NCI-H524 treated with DMSO at 0.1 percent for 48 hours (cell line): Measurements from ENCODE around the gene FUS.
"Not testable (repeated sequence)": the region's sequence is repeated elsewhere in the genome, so short reads cannot be mapped to it uniquely, and the experiment has no call there.

ENCODE experiments used
- DNase-seq: peaks from one replicate; lab custom pipeline; 2025; lab: John Stamatoyannopoulos, UW

Gene FUS

DNA sequence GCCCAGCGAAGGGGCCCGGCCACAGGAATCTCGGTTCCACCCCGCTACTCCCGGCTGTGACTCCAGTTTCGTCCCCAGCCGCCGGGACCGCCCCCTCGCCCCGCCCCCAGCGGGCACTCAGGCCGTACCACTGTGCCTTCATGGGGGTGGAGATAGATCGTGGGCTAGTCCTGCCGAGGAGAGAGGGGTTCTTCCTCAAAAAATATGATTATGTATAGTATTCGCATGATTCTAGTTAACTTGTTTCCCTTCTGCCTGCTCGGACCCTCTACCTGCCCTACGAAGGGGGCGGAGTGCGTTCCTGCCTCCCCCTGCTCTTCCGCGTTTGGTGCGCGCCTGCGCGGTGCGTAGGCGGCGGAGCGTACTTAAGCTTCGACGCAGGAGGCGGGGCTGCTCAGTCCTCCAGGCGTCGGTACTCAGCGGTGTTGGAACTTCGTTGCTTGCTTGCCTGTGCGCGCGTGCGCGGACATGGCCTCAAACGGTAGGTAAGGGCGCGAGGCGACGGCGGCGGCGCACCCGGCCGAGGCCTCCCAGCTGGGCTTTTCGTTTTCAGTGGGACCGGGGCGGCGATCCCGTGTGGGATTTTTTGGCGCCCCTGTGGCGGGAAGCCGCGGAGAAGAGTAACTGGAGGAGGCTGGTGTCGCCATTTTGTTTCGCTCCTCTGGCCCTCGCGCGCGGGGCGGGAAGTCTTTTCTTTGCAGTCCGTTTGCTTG, at the start of gene FUS:
Gene FUS, plus strand, starts transcription at position 393 of the 713 bp plus-strand sequence. Its CDS starts 76 bp downstream, at position 469.
- peak; percentile 38 for DNase-seq

DNA sequence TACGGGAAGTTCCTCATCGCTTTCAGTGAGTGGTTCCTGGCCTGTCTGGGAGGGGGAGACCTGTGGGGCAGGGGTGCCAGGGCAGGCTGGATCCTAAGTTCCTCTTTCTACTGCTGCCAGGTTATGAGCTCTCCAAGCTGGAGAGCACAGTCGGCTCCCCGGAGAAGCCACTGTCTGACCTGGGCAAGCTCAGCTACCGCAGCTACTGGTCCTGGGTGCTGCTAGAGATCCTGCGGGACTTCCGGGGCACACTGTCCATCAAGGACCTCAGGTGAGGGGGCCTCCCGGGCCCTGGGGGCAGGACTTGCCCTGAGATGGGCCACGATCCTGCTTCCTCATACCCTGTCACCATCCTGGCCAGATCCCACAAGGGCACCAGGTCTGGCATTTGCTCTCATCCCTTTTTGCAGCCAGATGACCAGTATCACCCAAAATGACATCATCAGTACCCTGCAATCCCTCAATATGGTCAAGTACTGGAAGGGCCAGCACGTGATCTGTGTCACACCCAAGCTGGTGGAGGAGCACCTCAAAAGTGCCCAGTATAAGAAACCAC, 49.5 kb upstream of the FUS start:
- DNase-seq: no peak

DNA sequence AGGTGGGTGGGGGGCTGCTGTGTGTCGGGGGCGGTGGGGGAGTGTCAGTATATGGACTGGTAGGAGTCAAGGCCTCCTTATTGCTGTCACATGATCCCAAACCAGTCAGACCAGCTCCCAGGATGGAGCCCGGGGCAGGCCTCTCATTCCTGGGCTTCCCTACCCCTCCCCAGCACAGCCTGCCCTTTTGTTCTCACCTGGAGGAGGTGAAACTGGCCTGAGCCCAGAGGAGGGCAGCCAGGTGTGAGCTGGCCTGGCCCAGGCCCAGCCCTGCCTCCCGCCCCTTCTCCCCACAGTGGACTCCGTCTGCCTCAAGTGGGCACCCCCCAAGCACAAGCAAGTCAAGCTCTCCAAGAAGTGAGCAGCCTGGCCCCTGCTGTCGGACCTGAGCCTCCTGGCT, 49.0 kb upstream of the FUS start:
- DNase-seq: no peak

DNA sequence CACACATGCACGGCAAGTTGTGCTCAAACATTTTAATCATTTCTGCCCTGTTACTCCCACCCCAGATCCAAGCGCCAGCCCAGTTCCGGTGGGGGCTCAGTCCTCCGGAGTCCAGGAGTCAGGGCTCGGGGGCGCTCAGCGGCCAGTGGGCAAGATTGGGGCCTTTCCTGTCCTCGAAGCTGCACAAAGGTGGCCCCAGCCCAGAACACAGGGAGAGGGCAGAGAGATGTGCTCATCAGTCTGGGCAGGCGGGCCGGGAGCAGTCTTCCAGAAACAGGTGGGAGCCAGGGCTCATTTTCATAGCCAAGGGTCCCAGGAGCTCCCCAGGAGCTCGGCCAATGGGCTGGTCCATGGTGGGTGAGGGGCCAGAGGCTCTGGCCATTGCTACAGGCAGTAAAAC, 48.5 kb upstream of the FUS start:
- DNase-seq: no peak

GRCh38 chr16:31131841-31132271, 48.1 kb upstream of the FUS start:
- DNase-seq: no peak

DNA sequence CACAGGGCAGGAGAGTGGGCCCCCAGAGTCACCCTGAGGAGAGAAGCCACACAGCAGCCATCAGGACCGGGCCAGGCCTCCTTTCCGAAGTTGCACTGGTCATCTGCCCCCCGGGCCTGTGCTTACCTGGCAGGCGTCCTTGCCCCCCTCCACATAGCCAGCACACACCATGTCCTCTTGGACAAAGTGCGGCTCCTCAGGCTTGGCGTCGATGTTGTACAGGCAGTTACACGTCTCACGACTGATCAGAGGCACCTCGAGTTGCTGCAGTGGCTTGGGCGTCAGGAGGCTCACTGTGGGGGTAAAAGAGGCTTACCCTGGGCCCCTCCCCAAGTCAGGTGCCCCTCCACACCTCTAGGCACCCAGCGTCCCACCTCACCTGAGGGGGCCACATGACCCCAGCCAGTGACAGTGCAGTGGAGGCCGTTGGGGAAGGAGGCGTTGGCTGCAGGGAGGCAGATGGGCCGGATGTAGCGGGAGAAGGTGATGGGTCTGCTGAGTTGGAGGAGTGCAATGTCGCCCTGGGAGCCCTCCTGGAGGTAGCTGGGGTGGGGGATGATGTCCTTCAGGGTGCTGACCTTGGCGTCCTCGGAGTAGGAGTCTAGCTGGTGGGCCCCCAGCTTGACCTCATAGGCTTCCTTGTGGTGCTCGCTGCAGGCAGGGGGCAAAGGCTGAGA, 47.5 kb upstream of the FUS start:
- DNase-seq: no peak

DNA sequence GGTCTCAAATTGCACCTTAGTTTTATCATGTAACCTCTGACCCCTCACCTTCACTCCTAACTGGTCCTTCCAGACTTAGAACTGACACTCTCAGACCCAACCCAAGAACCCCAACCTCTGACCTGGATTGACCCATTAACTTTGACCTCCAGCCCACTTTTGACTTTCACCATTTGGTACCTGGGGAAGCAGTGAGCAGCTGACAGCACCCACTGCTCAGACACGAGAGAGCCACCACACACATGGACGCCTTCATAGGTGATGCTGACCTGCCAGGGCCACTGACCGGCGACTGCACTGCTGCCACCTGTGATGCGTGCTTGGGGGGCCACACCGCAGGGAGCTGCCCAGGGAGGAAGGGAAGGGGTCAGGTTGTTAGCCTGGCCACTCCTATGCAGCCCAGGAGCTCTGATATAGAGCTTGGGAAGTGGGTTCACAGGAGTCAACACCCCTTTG, 46.9 kb upstream of the FUS start:
- DNase-seq: no peak

GRCh38 chr16:31134091-31134571, 45.8 kb upstream of the FUS start:
- DNase-seq: no peak

DNA sequence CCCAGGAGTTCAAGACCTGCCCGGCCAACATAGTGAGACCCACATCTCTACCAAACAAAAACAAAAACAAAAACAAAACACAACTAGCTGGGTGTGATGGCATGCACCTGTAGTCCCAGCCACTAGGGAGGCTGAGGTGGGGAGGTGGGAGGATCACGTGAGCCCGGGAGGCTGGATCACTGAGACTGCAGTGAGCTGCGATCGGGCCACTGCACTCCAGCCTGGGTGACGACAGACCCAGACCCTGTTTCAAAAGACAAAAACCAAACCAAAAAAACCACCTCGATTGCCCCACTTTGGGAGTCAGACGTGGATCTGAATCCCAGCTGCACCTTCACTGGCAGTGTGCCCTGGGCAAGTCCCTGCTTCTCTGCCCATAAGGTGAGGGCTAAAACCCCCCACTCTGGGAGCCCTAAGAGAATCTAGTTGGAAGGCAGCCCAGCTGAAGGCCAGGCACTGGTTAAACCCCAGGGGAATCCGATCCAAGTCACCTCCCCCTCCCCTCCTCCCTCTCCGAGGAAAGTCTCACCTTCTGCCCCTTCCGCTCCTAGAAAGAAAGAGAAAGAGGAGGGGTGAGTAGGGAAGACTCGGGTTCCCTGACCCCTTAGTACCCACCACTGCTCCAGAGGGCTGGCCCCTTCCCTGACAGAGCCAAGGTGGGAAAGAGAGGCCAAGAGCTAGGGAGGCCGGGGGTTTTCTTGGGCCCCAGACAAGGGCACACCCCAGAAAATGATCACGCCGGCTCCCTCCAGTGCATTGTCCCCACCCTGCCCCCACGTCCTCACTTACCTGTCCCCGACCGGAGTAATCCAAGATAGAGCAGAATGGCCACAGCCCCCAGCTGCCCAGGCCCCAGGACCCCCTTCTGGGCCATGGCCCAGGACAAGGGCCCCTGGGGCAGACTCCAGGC, 45.1 kb upstream of the FUS start:
- DNase-seq: peak; percentile 45

DNA sequence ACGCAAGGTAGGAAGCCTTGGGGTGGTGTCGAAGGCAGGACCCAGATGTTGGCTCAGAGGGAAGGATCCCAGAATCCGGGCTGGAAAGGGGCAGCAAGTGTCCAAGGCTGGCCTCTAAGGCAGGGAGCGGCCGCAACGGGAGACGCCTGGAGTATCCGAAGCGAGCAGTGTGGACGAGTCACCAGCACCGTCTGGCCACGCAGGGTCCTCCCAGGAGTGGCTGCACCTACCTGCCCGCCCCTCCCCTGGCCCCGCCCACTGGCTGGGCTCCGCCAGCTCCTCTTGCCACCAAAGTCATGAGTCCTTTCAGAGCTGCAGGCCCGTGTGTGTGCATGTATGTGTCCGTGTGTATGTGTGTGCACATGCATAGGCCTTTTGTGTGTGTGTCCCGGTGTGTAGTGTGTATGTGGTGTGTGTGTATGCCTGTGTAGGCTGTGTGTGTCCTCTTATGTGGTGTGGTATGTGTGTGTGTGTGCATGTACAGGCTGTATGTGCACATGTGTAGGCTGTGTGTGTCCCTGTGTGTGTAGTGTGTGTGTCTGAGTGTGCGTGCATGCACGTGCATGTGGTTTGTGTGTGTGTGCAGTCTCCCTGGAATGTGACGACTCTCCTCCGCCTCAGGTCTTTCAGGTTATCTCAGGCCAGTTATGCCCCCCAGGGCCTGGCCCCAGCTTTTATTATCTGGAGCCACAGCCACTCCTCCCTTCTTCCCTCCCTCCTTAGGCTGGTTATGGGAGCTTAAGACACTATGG, 44.2 kb upstream of the FUS start, which contains the start of gene PRSS8:
Gene PRSS8, minus strand, starts transcription at position 193 of the 752 bp plus-strand sequence. CDS start 229 bp downstream, outside the sequence.
- no peak for DNase-seq

- no peak for DNase-seq
These were observed 43.7 kb upstream of the FUS start for GRCh38 chr16:31136287-31136662.

- not testable (repeated sequence) for DNase-seq
These were observed 43.0 kb upstream of the FUS start for GRCh38 chr16:31136822-31137499.

GRCh38 chr16:31138621-31139578, 41.0 kb upstream of the FUS start:
- DNase-seq: no peak

- not testable (repeated sequence) for DNase-seq
These were observed 38.9 kb upstream of the FUS start for GRCh38 chr16:31141071-31141469.

- DNase-seq: no peak
These were observed 38.3 kb upstream of the FUS start for GRCh38 chr16:31141489-31142108.

GRCh38 chr16:31142109-31143010, 37.6 kb upstream of the FUS start:
- peak; percentile 83 for DNase-seq

DNA sequence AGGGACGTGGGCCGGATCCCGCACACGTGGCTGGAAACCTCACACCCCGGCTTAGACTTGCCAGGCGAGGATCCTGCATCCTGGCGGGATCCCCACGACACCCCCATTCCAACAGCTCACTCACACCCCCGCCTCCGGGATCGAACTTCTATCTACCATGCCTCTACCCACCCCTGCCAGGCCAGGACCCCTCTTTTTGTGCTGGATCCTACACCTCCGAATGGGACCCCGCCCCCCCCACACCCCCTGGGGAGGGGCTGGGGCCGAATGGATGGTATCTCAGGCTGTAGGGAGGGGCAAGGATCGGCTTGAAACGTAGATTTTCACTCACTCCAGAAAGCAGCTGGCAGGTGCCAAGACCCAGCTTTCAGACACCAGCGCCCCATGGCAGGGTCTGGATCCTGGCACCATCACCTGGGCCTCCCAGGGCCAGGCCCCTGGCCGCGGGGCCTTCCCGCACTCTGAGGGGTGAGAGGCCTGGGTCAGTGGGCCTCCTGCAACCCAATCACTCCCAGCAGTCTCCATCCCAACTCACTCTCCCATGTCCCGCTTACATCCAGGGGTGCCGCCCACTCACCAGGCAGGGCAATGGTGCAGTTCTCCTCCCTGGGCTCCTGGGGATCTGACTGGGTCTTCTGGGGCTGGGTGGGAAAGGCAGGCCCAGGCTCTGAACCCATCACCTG, 36.8 kb upstream of the FUS start:
- no peak for DNase-seq
